HUES64 (cell line): Measurements from ENCODE around the gene HIF1AN.

ENCODE experiments used
- H3K27ac ChIP-seq: 2 replicates; pipeline ENCODE4 v1.7.0; 2013; ENCODE audit warnings: low read depth, low read length, inconsistent platforms
- H3K27me3 ChIP-seq: 2 replicates; pipeline ENCODE4 v1.6.1; 2013; ENCODE audit warnings: mild to moderate bottlenecking, low read length; ENCODE audit not compliant: insufficient read depth
- H3K36me3 ChIP-seq: 2 replicates; pipeline ENCODE4 v1.6.1; 2013; ENCODE audit warnings: mild to moderate bottlenecking, low read length; ENCODE audit not compliant: insufficient read depth
- H3K4me1 ChIP-seq: 2 replicates; pipeline ENCODE4 v1.6.1; 2013; ENCODE audit warnings: mild to moderate bottlenecking, low read length, moderate library complexity; ENCODE audit not compliant: insufficient read depth
- H3K4me3 ChIP-seq: 2 replicates; pipeline ENCODE4 v1.5.1; 2013; ENCODE audit warnings: mild to moderate bottlenecking, low read length, moderate library complexity
- H3K9ac ChIP-seq: 2 replicates; pipeline ENCODE4 v1.6.1; 2013; ENCODE audit warnings: mild to moderate bottlenecking, low read depth, low read length
- H3K9me3 ChIP-seq: 2 replicates; pipeline ENCODE4 v1.6.1; 2013; ENCODE audit warnings: low read depth, low read length; ENCODE audit not compliant: insufficient read depth
- WGBS: fragments of 150-250, 120-280 bp; methylation state at CpG from one replicate; pipeline ENCODE4 v1.1.7; 2013; ENCODE audit warnings: missing lambda C conversion rate; 5-methylcytosine and 5-hydroxymethylcytosine counted together

HIF1AN gene

DNA sequence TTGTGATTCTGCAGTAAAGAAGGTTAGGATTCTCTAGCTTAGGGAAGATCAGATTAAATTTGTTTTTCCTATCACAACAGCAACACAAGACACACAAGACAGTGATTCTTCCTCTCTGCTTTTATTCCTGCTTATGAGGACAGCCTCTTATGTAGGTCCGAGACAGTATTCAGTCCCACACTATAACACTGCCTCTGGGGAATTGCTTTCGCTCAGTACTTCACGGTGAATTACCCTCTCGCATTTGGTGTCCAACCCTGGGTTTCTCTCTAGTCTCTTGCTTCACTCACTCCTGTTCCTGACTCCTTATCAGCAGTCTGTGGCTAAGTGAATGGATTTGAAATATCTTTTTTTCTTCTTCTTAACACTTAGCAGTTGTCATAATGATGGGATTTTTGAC lies 1.7 kb downstream of the HIF1AN start:
- no peak overlapping the region for H3K27ac ChIP-seq
- peaks cover 51% of the 10 kb centered on the region for H3K36me3 ChIP-seq
- WGBS: 90% methylated on average over 3 of the region's 4 CpGs
- H3K4me3 ChIP-seq: no peak overlapping the region; the same call in 1 of the 2 replicates
- H3K9ac ChIP-seq: no peak overlapping the region
- no peaks in the 10 kb centered on the region for H3K4me1 ChIP-seq
- H3K9me3 ChIP-seq: no peaks in the 10 kb centered on the region; the same call in 1 of the 2 replicates
- H3K27me3 ChIP-seq: no peaks in the 10 kb centered on the region

DNA sequence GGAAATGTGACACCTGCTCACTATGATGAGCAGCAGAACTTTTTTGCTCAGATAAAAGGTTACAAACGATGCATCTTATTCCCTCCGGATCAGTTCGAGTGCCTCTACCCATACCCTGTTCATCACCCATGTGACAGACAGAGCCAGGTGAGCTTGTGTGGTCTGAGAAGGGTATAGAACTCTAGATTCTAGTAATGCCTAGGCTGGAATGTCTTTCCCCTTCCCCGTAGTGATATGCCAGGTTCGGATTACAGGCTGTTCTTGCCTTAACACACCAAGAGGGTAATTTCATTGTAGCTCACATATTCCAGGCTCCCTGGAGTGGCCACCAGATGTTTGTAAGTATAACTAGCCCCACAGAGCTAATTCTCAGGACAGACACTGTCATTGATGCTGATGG lies 9.2 kb downstream of the HIF1AN start:
- Histone ChIP-seq H3K4me3 (no peak overlapping the region), H3K27ac (no peak overlapping the region), H3K9ac (no peak overlapping the region), H3K9me3 (no peaks in the 10 kb centered on the region; the same call in 1 of the 2 replicates), H3K4me1 (no peaks in the 10 kb centered on the region), H3K36me3 (peaks cover 93% of the 10 kb centered on the region), H3K27me3 (no peaks in the 10 kb centered on the region)
- WGBS: 94% methylated on average over 5 of the region's 5 CpGs

DNA sequence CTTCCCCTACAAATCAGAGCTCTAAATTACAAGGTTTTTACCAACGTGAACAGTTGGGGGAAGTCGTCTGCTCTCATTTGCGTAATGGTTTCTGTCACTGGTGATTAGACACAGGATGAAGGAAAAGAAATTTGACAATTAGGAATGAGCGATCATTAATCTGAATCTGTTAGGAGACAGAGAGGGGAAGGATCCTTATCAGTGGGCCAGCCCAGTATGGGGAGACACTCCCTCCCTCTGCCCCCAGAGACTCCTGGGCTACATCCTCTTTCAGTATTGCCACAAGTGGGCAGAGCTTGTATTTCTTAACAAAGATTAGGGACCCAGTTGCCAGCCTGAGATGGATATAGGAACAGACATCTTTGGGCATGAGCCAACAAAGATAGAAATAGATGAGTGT lies 15.5 kb downstream of the HIF1AN start:
- Histone ChIP-seq H3K27me3 (no peaks in the 10 kb centered on the region), H3K36me3 (peaks cover 72% of the 10 kb centered on the region), H3K9ac (no peak overlapping the region), H3K4me1 (no peaks in the 10 kb centered on the region), H3K4me3 (no peak overlapping the region), H3K27ac (no peak overlapping the region), H3K9me3 (no peaks in the 10 kb centered on the region)
- 96% methylated on average over 4 of the region's 4 CpGs for WGBS

DNA sequence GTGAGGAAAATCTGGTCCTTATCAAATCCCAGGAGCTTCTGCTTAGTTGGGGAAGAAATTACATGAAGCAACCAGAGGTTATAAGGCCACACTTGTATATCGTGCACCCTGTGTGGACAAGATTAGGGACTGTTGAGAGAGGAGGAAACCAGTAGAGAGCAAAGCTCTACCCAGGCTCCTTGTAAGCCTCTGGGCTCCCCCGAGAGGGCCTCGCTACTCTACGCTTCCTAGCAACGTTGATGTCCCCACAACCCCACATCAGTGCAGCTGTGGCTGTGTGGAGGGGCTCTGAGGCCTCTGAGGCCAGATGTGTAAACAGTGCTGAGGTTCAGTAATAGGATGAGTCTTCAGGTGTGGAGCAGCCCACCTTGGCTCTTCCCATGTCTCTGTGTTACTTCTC lies 16.0 kb downstream of the HIF1AN start:
- no peaks in the 10 kb centered on the region for H3K9me3 ChIP-seq
- no peak overlapping the region for H3K27ac ChIP-seq
- H3K9ac ChIP-seq: no peak overlapping the region
- H3K4me3 ChIP-seq: no peak overlapping the region
- H3K36me3 ChIP-seq: peaks cover 73% of the 10 kb centered on the region
- 95% methylated on average over 5 of the region's 5 CpGs for WGBS
- H3K27me3 ChIP-seq: no peaks in the 10 kb centered on the region
- H3K4me1 ChIP-seq: no peaks in the 10 kb centered on the region

DNA sequence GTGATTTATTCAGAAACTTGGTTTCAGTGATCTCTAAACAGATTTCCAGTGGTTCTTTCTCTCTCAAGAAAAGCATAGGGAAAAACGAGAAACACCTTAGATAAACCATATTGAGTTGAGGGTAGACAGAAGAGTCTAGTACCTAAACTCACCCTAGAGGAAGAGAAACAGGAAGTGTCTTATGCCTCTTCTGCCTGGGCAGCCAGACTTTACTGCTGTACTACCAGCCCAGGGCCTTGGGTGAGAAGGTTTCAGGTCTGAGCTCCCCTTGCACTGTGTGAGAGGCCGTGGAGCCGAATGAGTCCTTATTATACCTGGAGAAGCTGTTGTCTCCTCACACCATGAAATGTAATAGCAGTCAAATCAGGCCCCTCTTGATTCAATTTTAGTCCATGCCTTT lies 18.2 kb downstream of the HIF1AN start:
- no peaks in the 10 kb centered on the region for H3K4me1 ChIP-seq
- H3K9me3 ChIP-seq: no peaks in the 10 kb centered on the region
- no peaks in the 10 kb centered on the region for H3K27me3 ChIP-seq
- 90% methylated on average over 3 of the region's 3 CpGs for WGBS
- H3K9ac ChIP-seq: no peak overlapping the region
- no peak overlapping the region for H3K4me3 ChIP-seq
- H3K36me3 ChIP-seq: peaks cover 58% of the 10 kb centered on the region
- no peak overlapping the region for H3K27ac ChIP-seq

DNA sequence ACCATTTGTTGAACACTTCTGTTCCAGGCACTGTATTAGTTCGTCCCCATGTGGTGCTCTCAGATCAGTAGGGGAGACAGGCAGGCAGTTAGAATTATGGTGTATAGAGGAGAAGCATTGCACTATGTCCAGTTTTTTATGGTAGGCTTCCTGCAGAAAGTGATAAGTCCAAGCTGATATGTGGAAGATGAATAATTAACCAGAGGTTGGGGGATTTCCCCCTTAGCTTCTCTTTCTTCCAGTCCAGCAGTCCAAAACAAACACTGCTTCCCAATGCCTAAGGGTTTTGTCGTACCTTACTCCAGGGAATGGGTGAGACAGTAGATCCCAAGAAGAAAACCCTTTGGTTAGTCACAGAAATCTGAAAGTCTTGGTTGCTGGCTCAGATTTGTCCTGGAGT lies 19.2 kb downstream of the HIF1AN start:
- Histone ChIP-seq H3K4me3 (no peak overlapping the region), H3K9me3 (no peaks in the 10 kb centered on the region), H3K27me3 (no peaks in the 10 kb centered on the region), H3K4me1 (no peaks in the 10 kb centered on the region), H3K36me3 (peaks cover 48% of the 10 kb centered on the region), H3K27ac (no peak overlapping the region), H3K9ac (no peak overlapping the region)
- 92% methylated on average over 2 of the region's 2 CpGs for WGBS

DNA sequence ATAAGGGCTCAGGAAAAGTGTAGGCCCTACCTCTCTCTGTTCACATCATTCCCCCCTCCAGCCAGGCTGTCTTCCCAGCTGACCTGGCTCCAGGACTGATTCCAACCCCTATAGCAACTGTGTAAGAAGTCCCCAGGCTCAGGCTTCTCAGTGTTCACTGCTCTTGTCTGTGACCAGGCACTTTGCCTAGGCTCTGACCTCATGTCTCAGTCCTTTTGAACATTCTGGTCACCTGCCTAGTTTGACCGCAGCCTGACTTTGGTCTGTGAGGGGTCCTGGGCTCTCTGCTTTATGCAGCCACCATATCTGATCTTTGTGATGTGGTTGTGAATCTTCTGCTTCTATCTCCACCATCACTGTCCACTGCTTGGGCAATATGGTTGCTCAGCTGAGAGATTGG lies 24.5 kb downstream of the HIF1AN start:
- Histone ChIP-seq H3K9me3 (no peaks in the 10 kb centered on the region), H3K9ac (no peak overlapping the region), H3K27me3 (peaks cover 29% of the 10 kb centered on the region), H3K27ac (no peak overlapping the region), H3K36me3 (peaks cover 15% of the 10 kb centered on the region), H3K4me1 (no peaks in the 10 kb centered on the region), H3K4me3 (no peak overlapping the region)
- 50% methylated on average over 1 of the region's 1 CpG for WGBS

DNA sequence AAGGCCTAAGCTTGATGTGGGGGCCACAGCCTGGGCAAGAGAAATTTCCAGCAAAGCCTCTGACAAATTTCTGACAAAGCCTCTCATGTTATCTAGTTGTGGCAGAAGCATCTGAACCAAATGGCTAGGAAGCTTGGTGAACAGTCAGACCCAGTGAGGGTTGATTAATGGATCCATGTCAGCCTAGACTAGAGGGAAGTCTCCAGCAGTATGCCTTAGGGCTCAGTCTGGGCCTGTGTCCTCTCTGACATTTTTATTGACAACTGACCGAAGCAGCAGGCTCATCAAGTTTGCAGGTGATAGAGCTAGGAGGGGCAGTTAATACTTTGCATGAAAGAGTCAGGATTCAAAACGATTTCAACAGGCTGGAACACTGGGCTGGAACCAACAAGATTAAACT lies 25.3 kb downstream of the HIF1AN start:
- Histone ChIP-seq H3K36me3 (peaks cover 12% of the 10 kb centered on the region), H3K27ac (no peak overlapping the region), H3K4me1 (no peaks in the 10 kb centered on the region), H3K27me3 (peaks cover 37% of the 10 kb centered on the region), H3K4me3 (no peak overlapping the region), H3K9me3 (no peaks in the 10 kb centered on the region), H3K9ac (no peak overlapping the region)
- WGBS: 79% methylated on average over 2 of the region's 2 CpGs

DNA sequence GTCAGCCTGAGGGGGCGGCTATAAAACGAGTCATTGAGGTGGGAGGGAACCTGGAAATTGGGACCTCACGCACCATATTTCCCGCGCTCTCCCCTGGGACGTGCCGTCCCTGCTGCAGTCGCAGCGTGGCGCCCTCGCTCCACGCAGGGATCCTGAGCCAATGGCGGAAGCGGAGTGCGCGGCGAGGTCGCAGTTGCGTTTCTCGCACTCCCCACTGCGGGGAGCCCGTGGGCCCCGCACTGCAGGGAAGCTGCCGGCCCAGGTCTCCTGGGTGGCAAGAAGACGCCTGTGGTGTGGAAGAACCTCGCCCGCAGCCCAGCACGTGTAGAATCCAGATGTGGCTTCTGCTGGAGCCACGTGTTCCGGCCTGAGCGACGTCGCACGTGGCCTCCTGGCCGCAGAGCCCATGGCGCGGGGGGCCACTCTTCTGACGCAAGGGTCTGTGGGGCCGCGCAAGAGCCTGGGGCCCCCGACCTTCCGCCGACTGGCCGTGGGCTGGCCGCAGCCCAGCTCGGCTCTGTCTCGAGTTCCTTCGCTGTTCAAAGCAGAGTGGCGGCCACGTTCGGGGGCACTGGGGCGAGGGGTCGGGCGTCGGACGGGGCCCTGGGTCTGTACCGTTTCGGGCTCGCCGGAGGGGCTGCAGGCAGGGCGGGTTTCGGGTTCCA lies 26.4 kb downstream of the HIF1AN start:
- no peak overlapping the region for H3K27ac ChIP-seq
- WGBS: 45% methylated on average over 62 of the region's 62 CpGs
- H3K4me3 ChIP-seq: no peak overlapping the region
- H3K9me3 ChIP-seq: no peaks in the 10 kb centered on the region
- H3K9ac ChIP-seq: no peak overlapping the region
- no peaks in the 10 kb centered on the region for H3K4me1 ChIP-seq
- peaks cover 6% of the 10 kb centered on the region; the same call in 1 of the 2 replicates for H3K36me3 ChIP-seq
- H3K27me3 ChIP-seq: peaks cover 48% of the 10 kb centered on the region

DNA sequence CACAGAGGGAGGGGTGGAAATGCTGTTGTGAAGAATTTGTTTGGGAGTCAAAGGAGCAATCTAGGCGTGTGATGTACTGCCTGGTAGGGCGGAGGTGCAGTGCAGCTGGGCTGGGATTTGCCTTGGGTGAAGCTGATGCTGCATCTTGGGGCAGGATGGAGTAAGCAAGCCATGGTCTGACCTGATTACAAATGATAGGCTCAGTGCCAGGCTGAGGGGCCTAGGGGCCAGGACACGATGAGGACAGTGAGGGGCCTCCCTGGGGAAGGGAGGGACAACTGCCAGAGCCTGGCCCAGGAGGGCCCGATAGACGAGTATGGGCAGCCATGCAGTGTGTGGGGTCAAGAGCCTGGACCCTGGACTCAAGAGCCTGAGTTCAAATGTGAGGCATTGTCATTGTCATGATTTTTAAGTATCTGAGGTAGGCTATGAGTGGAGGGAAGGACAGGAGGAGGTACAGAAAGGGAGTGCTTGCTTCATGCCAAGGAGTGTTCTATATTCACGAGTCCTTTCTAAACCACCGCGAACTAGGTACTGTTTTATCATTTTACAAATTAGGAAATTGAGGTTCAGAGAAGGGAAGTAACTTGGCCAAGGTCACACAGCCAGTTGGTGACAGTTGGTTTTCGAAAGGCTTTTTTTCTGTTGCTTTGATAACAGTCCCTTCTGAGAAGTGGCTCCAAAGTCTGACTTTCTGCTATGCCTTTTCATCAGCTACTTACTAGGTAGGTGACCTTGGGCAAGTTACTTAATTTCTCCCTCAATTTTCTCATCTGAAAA lies 29.7 kb downstream of the HIF1AN start:
- Histone ChIP-seq H3K36me3 (no peaks in the 10 kb centered on the region), H3K9me3 (no peaks in the 10 kb centered on the region), H3K4me3 (no peak overlapping the region), H3K27ac (no peak overlapping the region), H3K4me1 (no peaks in the 10 kb centered on the region; the same call in 1 of the 2 replicates), H3K27me3 (peaks cover 73% of the 10 kb centered on the region), H3K9ac (no peak overlapping the region)
- 87% methylated on average over 9 of the region's 9 CpGs for WGBS

DNA sequence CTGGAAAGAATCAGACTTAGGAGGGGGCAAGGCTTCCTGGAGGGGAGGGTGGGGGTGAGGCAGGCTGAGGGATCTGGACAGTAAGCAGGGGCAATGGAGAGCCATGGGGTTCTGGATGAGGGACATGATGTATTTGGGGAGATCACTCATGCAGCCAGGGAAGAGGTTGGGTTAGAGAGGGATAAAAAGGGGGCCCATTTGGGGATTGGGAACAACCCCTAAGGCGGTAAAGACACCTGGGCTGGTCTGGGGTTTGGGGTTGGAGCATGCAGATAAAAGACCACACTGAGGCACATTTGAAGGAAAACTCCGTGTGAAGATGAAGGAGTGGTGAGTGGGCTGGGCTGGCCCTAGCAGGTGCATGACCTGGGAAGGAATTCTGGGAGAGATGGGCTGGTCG lies 30.8 kb downstream of the HIF1AN start:
- H3K27me3 ChIP-seq: peaks cover 71% of the 10 kb centered on the region
- WGBS: 68% methylated on average over 3 of the region's 3 CpGs

More for the DNA sequence above, 30.8 kb downstream of the HIF1AN start:
- no peak overlapping the region for H3K27ac ChIP-seq
- H3K9ac ChIP-seq: no peak overlapping the region
- no peak overlapping the region for H3K4me3 ChIP-seq
- H3K4me1 ChIP-seq: no peaks in the 10 kb centered on the region; the same call in 1 of the 2 replicates
- H3K36me3 ChIP-seq: no peaks in the 10 kb centered on the region
- no peaks in the 10 kb centered on the region for H3K9me3 ChIP-seq
